OCI-LY7 (cell line): ENCODE results near the gene FSIP1. TPM values are rescaled to one million over a fixed set of nuclear protein-coding genes. Genes with fewer than 3 reads are reported as not detected.

Experiments used
- BruUV-seq: library from RNA; stranded (reverse); fragments of 400-500 nt; replicated peaks from 2 replicates; lab custom pipeline; 2021; lab: Mats Ljungman, UMichigan
- CTCF ChIA-PET: fragments of 300-600 bp; sonication (Branson Sonifier 250); formaldehyde crosslinking; loops from one replicate; lab custom pipeline; 2022; ENCODE audit warnings: antibody characterized with exemption; ENCODE audit not compliant: unreplicated experiment; lab: Charles Lee
- POLR2A ChIA-PET: fragments of 300-600 bp; sonication (Branson Sonifier 250); formaldehyde crosslinking; loops from one replicate; lab custom pipeline; 2022; ENCODE audit warnings: antibody characterized with exemption; lab: Charles Lee
- DNase-seq: peaks from one replicate; pipeline ENCODE4 v3.0.0-alpha.2; 2015; ENCODE audit warnings: low spot score
- H2AFZ ChIP-seq: fragments of 200-600 bp; sonication (generic), shearing (Covaris generic); 2 replicates; pipeline ENCODE4 v1.6.1; 2014; ENCODE audit warnings: mild to moderate bottlenecking, antibody characterized with exemption, low read length, moderate library complexity
- H3K27ac ChIP-seq: fragments of 200-600 bp; sonication (generic); 2 replicates; pipeline ENCODE4 v1.5.1; 2014; ENCODE audit warnings: mixed run types, low read depth, mild to moderate bottlenecking, moderate library complexity, low read length, inconsistent platforms; ENCODE audit not compliant: poor library complexity, severe bottlenecking
- H3K36me3 ChIP-seq: fragments of 200-600 bp; sonication (generic); 2 replicates; pipeline ENCODE4 v1.6.1; 2014; ENCODE audit warnings: mild to moderate bottlenecking, antibody characterized with exemption, low read length, moderate library complexity, mixed read lengths; ENCODE audit not compliant: insufficient read depth
- H3K4me1 ChIP-seq: fragments of 200-600 bp; sonication (generic); 2 replicates; pipeline ENCODE4 v1.5.1; 2014; ENCODE audit warnings: mild to moderate bottlenecking, low read length; ENCODE audit not compliant: insufficient read depth, poor library complexity, severe bottlenecking
- H3K4me2 ChIP-seq: fragments of 200-600 bp; sonication (generic); 2 replicates; pipeline ENCODE4 v1.6.1; 2014; ENCODE audit warnings: mild to moderate bottlenecking, low read length
- H3K4me3 ChIP-seq: fragments of 200-600 bp; sonication (generic); 2 replicates; pipeline ENCODE4 v1.5.1; 2014; ENCODE audit warnings: mild to moderate bottlenecking, low read depth, low read length; ENCODE audit not compliant: poor library complexity, severe bottlenecking
- H3K79me2 ChIP-seq: fragments of 200-600 bp; sonication (generic); 2 replicates; pipeline ENCODE4 v1.6.1; 2016; ENCODE audit warnings: low read depth, mild to moderate bottlenecking, low read length, moderate library complexity, mixed read lengths; ENCODE audit not compliant: insufficient read depth
- H3K9me2 ChIP-seq: fragments of 200-600 bp; sonication (generic); 2 replicates; pipeline ENCODE4 v1.6.1; 2016; ENCODE audit warnings: mild to moderate bottlenecking, low read length, mixed read lengths; ENCODE audit not compliant: insufficient read depth
- H3K9me3 ChIP-seq: fragments of 200-600 bp; sonication (generic); 2 replicates; pipeline ENCODE4 v1.6.1; 2014; ENCODE audit warnings: mild to moderate bottlenecking, mixed run types, low read length, mixed read lengths
- H4K20me1 ChIP-seq: fragments of 200-600 bp; sonication (generic); 2 replicates; pipeline ENCODE4 v1.6.1; 2014; ENCODE audit warnings: mild to moderate bottlenecking, antibody characterized with exemption, low read length, moderate library complexity, mixed read lengths; ENCODE audit not compliant: insufficient read depth
- EZH2phosphoT487 ChIP-seq: fragments of 200-600 bp; sonication (generic); IDR thresholded peaks from 2 replicates; pipeline ENCODE4 v1.6.1; 2018; ENCODE audit warnings: low read depth, borderline replicate concordance, mild to moderate bottlenecking, mixed run types, antibody characterized with exemption, low read length, moderate library complexity, mixed read lengths
- intact Hi-C: fragments of 100-400 bp; cut with micrococcal nuclease; formaldehyde crosslinking; loops from one replicate; pipeline ENCODE4 v1.10.0; 2022; ENCODE audit not compliant: unreplicated experiment
- total RNA-seq, 2 experiments: library from RNA; depleted of rRNA in 1 of 2; stranded (reverse); fragments of >200 nt in 1 of 2; shearing (Covaris generic) in 1 of 2; gene quantifications; 2 replicates each; pipeline ENCODE4 v1.2.3, GENCODE V29; 2014 to 2022
- TF ChIP-seq, protein P1 (sequence below): fragments of 200-600 bp; sonication (generic); conservative IDR thresholded peaks from 2 replicates; pipeline ENCODE4 v1.5.1; 2014; ENCODE audit warnings: mild to moderate bottlenecking, antibody characterized with exemption, low read length, moderate library complexity, mixed read lengths

FSIP1 gene
- total RNA-seq, 2 experiments from 2014 or later: 0.28 to 0.65 TPM

DNA sequence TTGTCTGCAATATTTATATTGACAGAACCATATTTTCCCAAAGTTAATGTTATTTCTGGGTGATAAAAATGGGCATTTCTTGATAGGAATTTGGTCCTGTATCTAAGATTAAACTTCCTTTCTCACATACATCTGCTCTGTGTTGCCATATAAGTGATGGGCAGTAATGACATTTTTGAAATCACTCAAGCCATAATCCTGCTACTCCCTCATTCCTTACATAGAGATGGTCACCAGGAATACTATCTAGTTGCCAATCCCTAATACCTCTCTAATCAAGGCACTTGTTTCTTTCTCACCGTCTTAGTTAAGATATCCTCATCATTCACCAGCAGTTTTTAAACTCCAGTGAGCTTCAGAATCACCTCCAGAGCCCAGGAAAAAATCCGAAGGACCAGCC is 68.4 kb downstream of the FSIP1 start:
- no peaks in the 10 kb centered on the region for H3K4me1 ChIP-seq
- H3K27ac ChIP-seq: no peak overlapping the region
- H3K9me3 ChIP-seq: no peaks in the 10 kb centered on the region
- no peak for DNase-seq
- H2AFZ ChIP-seq: no peak overlapping the region
- no peaks in the 10 kb centered on the region for H3K79me2 ChIP-seq
- no TSS peak for BruUV-seq
- H3K9me2 ChIP-seq: no peaks in the 10 kb centered on the region
- CTCF ChIA-PET: no interaction called here
- intact Hi-C loops: no loop called here
- TF ChIP-seq, protein P1, sequence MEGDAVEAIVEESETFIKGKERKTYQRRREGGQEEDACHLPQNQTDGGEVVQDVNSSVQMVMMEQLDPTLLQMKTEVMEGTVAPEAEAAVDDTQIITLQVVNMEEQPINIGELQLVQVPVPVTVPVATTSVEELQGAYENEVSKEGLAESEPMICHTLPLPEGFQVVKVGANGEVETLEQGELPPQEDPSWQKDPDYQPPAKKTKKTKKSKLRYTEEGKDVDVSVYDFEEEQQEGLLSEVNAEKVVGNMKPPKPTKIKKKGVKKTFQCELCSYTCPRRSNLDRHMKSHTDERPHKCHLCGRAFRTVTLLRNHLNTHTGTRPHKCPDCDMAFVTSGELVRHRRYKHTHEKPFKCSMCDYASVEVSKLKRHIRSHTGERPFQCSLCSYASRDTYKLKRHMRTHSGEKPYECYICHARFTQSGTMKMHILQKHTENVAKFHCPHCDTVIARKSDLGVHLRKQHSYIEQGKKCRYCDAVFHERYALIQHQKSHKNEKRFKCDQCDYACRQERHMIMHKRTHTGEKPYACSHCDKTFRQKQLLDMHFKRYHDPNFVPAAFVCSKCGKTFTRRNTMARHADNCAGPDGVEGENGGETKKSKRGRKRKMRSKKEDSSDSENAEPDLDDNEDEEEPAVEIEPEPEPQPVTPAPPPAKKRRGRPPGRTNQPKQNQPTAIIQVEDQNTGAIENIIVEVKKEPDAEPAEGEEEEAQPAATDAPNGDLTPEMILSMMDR: no peak
- TF ChIP-seq EZH2phosphoT487: no peak
- no peaks in the 10 kb centered on the region for H3K36me3 ChIP-seq
- H3K4me3 ChIP-seq: no peak overlapping the region
- H4K20me1 ChIP-seq: no peaks in the 10 kb centered on the region
- POLR2A ChIA-PET: no interaction called here
- no peak overlapping the region for H3K4me2 ChIP-seq

DNA sequence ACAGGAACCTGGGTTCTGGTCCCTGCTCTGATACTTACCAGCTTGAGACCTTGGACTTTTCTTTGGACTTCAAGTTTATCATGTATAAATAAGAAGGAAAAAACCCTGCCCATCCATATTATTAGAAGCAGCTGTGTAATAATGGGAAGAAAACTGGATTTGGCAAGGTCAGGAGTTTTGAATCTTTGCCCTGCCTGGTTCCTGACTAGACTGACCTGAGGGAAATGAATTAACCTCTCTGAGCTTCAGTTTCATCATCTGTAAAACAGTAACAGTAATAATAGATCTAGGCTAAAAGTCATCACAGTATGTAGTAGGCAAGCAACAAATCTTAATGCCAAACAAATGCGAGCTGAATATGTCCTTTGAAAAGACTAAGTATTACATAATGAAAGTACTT is 68.8 kb downstream of the FSIP1 start:
- DNase-seq: no peak
- Histone ChIP-seq H3K27ac (no peak overlapping the region), H3K4me1 (no peaks in the 10 kb centered on the region), H4K20me1 (no peaks in the 10 kb centered on the region), H2AFZ (no peak overlapping the region), H3K9me2 (no peaks in the 10 kb centered on the region), H3K36me3 (no peaks in the 10 kb centered on the region), H3K79me2 (no peaks in the 10 kb centered on the region), H3K4me2 (no peak overlapping the region), H3K4me3 (no peak overlapping the region), H3K9me3 (no peaks in the 10 kb centered on the region)
- no TSS peak for BruUV-seq
- intact Hi-C loops: no loop called here
- CTCF ChIA-PET: no interaction called here
- POLR2A ChIA-PET: no interaction called here
- TF ChIP-seq, protein P1: no peak
- no peak for TF ChIP-seq EZH2phosphoT487

DNA sequence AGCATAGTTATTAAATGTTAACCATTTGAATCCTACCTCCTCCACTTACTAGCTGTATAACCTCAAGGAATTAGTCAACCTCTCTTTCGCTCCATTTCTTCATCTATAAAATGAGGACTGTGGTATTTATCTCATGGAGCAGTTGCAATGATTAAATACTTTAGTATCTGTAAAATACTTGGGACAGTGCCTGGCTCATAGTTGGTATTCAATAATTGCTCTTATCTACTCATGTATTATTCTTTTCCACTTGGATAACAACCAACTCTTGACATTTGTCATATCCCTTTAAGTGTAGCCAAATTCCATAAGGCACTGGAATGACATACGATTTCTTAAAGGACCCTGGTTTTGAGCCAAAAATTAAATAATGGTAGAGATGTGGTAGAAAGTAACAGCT is 72.0 kb downstream of the FSIP1 start:
- intact Hi-C loops: no loop called here
- no peak overlapping the region for H3K4me2 ChIP-seq
- H3K36me3 ChIP-seq: no peaks in the 10 kb centered on the region
- no peak for TF ChIP-seq EZH2phosphoT487
- TF ChIP-seq, protein P1: no peak
- H4K20me1 ChIP-seq: no peaks in the 10 kb centered on the region
- H2AFZ ChIP-seq: no peak overlapping the region
- ChIA-PET CTCF (no interaction called here), POLR2A (no interaction called here)
- H3K9me2 ChIP-seq: no peaks in the 10 kb centered on the region
- no peak for DNase-seq
- no peak overlapping the region for H3K4me3 ChIP-seq
- no TSS peak for BruUV-seq
- H3K79me2 ChIP-seq: no peaks in the 10 kb centered on the region
- H3K27ac ChIP-seq: no peak overlapping the region
- H3K4me1 ChIP-seq: no peaks in the 10 kb centered on the region
- no peaks in the 10 kb centered on the region for H3K9me3 ChIP-seq
